ENCODE measurements around the gene CMSS1. TPM values are rescaled to one million over a fixed set of nuclear protein-coding genes. Genes with fewer than 3 reads are reported as not detected.
"Not testable (repeated sequence)": the region's sequence is repeated elsewhere in the genome, so short reads cannot be mapped to it uniquely, and the experiment has no call there.

Gene CMSS1
- total and polyA plus RNA-seq, 2 of the 13 experiments (the other 11 are each of a cell fraction or from before 2014, with no cell fraction given) = 6.4 to 48.7 TPM

DNA sequence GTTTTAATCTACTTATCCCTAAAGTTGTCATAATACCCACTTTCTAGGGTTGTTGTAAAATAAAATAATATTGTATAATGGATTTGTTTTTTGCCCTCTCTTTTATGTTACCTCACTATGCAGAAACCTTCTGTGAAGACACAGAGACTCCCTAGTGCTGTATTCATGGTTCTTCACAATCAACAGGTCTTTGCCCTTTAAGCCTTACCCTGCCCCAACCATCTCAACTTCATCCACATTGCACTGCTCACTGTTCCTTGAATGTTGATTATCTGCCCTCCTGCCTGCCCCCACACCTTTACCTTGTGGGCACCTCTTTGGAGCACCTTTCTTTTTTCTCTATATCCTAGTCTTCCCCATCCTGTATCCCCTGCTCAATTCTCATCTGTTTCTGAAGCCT lies 21.1 kb downstream of the CMSS1 start (continued):
- TF ChIP-seq MLLT10 (CRISPR knock-in tag; IDR thresholded peaks at IDR 0.05) (no peak), ZNF607 (CRISPR knock-in tag; IDR thresholded peaks at IDR 0.05; ENCODE audit: borderline replicate concordance) (no peak), ZNF138 (CRISPR knock-in tag; IDR thresholded peaks at IDR 0.05; ENCODE audit: low read depth) (no peak), HOMEZ (CRISPR knock-in tag; IDR thresholded peaks at IDR 0.05; ENCODE audit: low read depth) (no peak), ZIK1 (CRISPR knock-in tag; IDR thresholded peaks at IDR 0.05; ENCODE audit: borderline replicate concordance, low read depth) (no peak), HNRNPH1 (optimal IDR thresholded peaks at IDR 0.05; ENCODE audit: low read depth, low read length) (no peak), ZNF777 (CRISPR knock-in tag; IDR thresholded peaks at IDR 0.05) (no peak)

DNA sequence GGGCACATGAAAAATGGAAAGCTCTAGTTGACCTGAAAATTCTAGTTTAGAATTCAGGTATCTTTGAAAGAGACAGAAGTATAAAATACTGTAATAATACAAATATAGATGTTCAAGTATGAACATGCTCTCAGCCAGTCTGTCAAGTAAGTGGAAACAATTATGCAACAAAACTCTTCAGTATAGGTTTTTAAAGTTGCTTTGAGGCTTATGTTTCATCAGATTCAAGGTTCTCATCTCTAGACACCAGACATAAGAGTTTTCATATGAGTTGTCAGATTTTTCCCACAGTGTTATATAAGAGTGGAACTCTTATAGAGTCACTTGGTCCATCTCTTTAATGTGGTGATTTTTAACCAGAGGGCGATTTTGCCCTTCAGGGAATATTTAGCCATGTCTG lies 22.0 kb downstream of the CMSS1 start:
- no peak for FAIRE-seq
- in situ Hi-C loops (cut with HindIII; ENCODE audit: extremely low pct_ligation_motif_present, low pct_unique_long_range_greater_than_20kb) (loop anchor here (5.0 to 25.0 kb wide), 2 partner anchors 413 to 748 kb away; no protein-coding TSS in a partner anchor), intact Hi-C loops (cut with micrococcal nuclease; ENCODE audit: unreplicated experiment) (no loop called here)
- peaks cover 27% of the 10 kb centered on the region for H3K4me1 ChIP-seq (ENCODE audit: insufficient read depth, low read length)
- 89% methylated on average over 1 of the region's 1 CpG for WGBS (ENCODE audit: low lambda C conversion rate)
- no peak overlapping the region for H3K9ac ChIP-seq (ENCODE audit: insufficient read depth, low read depth, low read length)
- no peaks in the 10 kb centered on the region for H3K36me3 ChIP-seq (replicated peaks in 1 of 2; ENCODE audit: control insufficient read depth in 1 of 2, insufficient read depth in 2 of 2, low read length in 2 of 2)
- BruUV-seq (replicated peaks) = no TSS peak
- CTCF ChIA-PET (ENCODE audit: low intra/inter-chr PET ratio, low total read pairs) = no interaction called here
- no peaks in the 10 kb centered on the region for H3K9me3 ChIP-seq (ENCODE audit: low read length)
- POLR2A ChIA-PET = no interaction called here
- no peak overlapping the region for H3K27ac ChIP-seq (ENCODE audit: extremely low read length, insufficient read depth, low read length)
- no peak overlapping the region for H3K4me2 ChIP-seq (ENCODE audit: low read depth, low read length)
- no peak overlapping the region for H2AFZ ChIP-seq (ENCODE audit: low read length)
- no peaks in the 10 kb centered on the region for H3K27me3 ChIP-seq (ENCODE audit: control insufficient read depth in 1 of 2, insufficient read depth in 2 of 2, low read length in 2 of 2)
- H3K79me2 ChIP-seq (ENCODE audit: insufficient read depth, low read length) = peaks cover 25% of the 10 kb centered on the region
- no peaks in the 10 kb centered on the region for H4K20me1 ChIP-seq (ENCODE audit: insufficient read depth, low read length)
- no peak for ATAC-seq
- H3K4me3 ChIP-seq (replicated peaks in 1 of 3; ENCODE audit: insufficient read depth in 1 of 3, low read depth in 2 of 3, low read length in 3 of 3) = no peak overlapping the region
- TF ChIP-seq TOPORS (CRISPR knock-in tag; IDR thresholded peaks at IDR 0.05) = no peak
- DNase-seq (ENCODE audit: low spot score) = no peak

DNA sequence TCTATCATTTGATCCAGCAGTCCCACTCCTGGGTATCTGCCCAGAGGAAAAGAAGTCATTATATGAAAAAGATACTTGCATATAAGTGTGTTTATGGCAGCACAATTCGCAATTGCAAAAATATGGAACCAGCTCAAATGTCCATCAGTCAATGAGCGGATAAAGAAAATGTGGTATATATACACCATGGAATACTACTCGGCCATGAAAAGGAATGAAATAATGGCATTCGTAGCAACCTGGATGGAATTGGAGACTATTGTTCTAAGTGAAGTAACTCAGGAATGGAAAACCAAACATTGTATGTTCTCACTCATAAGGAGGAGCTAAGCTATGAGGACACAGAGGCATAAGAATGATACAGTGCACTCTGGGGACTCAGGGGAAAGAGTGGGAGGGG lies 24.3 kb downstream of the CMSS1 start:
- DNase-seq (ENCODE audit: low spot score); ATAC-seq; H3K27ac ChIP-seq (ENCODE audit: extremely low read length, insufficient read depth, low read length); H3K36me3 ChIP-seq (replicated peaks in 1 of 2; ENCODE audit: control insufficient read depth in 1 of 2, insufficient read depth in 2 of 2, low read length in 2 of 2); H3K9me3 ChIP-seq (ENCODE audit: low read length); BruUV-seq (replicated peaks); H4K20me1 ChIP-seq (ENCODE audit: insufficient read depth, low read length); H3K27me3 ChIP-seq (ENCODE audit: control insufficient read depth in 1 of 2, insufficient read depth in 2 of 2, low read length in 2 of 2); POLR2A ChIA-PET; H3K9ac ChIP-seq (ENCODE audit: insufficient read depth, low read depth, low read length); H2AFZ ChIP-seq (ENCODE audit: low read length); FAIRE-seq; H3K4me2 ChIP-seq (ENCODE audit: low read depth, low read length); H3K4me3 ChIP-seq (replicated peaks in 1 of 3; ENCODE audit: insufficient read depth in 1 of 3, low read depth in 2 of 3, low read length in 3 of 3): not testable (repeated sequence)
- 95% methylated on average over 4 of the region's 4 CpGs for WGBS (ENCODE audit: low lambda C conversion rate)
- in situ Hi-C loops (cut with HindIII; ENCODE audit: extremely low pct_ligation_motif_present, low pct_unique_long_range_greater_than_20kb) (loop anchor here (5.0 to 25.0 kb wide), 2 partner anchors 410 to 745 kb away; no protein-coding TSS in a partner anchor), intact Hi-C loops (cut with micrococcal nuclease; ENCODE audit: unreplicated experiment) (loop anchor here (2.0 kb wide), 1 partner anchor 227 kb away; no protein-coding TSS in a partner anchor)
- H3K4me1 ChIP-seq (ENCODE audit: insufficient read depth, low read length) = peaks cover 33% of the 10 kb centered on the region
- CTCF ChIA-PET (ENCODE audit: low intra/inter-chr PET ratio, low total read pairs) = interaction anchor here (2.8 kb wide), 1 partner anchor 412 kb away, joined by 17 read pairs; no protein-coding TSS in a partner anchor
- peaks cover 14% of the 10 kb centered on the region for H3K79me2 ChIP-seq (ENCODE audit: insufficient read depth, low read length)

Measured in HepG2 (cell line).